ENCODE data around the gene PYDC2.
"Not testable (repeated sequence)": the region's sequence is repeated elsewhere in the genome, so short reads cannot be mapped to it uniquely, and the experiment has no call there.

PYDC2 gene

DNA sequence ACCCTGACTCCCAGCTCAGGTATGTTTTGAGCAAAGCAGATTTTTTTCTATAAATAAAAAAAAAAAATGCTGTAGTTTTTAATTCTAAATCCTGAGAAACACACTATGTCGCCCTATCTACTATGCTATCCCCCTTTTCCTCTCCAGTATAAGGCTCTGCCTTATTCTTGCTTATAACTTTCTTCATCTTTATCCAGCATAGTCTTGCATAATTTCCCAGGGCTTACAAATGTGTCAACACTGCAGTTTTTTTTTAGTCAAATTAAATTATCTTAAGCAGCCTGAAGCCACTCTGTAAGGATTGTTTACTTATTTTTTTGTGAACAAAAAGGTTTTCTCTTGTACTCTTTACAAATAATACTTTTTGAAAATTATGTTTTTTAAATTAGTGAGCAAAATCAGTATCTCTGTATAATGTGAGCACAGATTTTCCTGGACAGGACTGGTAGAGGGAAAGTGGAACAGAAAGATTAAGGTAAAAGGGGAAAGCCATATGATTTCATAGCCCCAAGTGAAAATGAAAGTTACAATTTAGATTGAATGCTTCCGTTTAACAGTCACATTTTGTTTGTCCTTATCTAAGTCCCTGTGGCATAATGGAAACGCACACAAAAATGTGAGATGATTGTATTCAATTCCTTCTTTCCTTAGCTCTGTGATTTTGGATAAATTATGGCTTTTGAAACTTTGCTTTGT, 5.6 kb upstream of the PYDC2 start:
- no peak for DNase-seq (ENCODE audit: low read depth)
- H3K4me3 ChIP-seq (ENCODE audit: low read depth, low read length), result no peak overlapping the region
- TF ChIP-seq, protein P1, sequence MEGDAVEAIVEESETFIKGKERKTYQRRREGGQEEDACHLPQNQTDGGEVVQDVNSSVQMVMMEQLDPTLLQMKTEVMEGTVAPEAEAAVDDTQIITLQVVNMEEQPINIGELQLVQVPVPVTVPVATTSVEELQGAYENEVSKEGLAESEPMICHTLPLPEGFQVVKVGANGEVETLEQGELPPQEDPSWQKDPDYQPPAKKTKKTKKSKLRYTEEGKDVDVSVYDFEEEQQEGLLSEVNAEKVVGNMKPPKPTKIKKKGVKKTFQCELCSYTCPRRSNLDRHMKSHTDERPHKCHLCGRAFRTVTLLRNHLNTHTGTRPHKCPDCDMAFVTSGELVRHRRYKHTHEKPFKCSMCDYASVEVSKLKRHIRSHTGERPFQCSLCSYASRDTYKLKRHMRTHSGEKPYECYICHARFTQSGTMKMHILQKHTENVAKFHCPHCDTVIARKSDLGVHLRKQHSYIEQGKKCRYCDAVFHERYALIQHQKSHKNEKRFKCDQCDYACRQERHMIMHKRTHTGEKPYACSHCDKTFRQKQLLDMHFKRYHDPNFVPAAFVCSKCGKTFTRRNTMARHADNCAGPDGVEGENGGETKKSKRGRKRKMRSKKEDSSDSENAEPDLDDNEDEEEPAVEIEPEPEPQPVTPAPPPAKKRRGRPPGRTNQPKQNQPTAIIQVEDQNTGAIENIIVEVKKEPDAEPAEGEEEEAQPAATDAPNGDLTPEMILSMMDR (conservative IDR thresholded peaks at IDR 0.05; ENCODE audit: low read depth, low read length), result no peak

DNA sequence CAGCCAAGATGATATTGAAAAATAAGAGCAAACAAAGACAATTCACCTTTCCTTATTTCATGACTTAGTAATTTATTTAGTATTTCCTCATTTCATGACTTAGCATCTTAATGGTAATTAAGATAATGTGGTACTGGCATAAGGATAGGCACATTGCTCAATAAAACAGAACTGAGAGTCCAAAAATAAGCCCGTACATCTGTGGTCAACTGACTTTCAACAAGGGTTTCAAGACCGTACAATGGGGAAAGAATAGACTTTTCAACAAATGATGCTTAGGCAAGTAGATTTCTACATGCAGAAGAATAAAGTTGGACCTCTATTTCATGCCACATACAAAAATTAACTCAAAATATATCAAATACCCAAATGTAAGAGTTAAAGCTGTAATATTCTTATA, 603 bp upstream of the PYDC2 start:
- no peak for DNase-seq (ENCODE audit: low read depth)
- H3K4me3 ChIP-seq (ENCODE audit: low read depth, low read length), result no peak overlapping the region
- TF ChIP-seq, protein P1 (conservative IDR thresholded peaks at IDR 0.05; ENCODE audit: low read depth, low read length), result no peak

DNA sequence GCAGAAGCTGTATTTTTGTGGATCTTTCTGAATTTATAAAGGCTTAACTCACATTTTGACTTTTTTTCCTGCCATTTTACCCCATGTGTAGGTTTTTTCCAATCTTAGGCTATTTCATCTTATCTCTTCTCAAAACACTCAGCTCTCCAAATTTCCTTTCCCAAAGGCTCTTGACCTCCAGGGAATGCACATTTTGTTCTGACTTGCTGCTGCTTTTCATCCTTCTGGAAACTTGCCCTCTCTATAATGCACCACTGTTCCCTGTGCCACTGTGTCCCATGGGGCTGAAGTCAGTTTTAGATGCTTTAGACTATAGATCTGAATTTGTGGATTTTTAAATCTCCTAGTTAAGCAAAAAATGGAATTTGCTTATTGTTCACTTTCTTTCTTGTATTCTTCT, 9.1 kb downstream of the PYDC2 start:
- no peak for DNase-seq (ENCODE audit: low read depth)
- TF ChIP-seq, protein P1 (conservative IDR thresholded peaks at IDR 0.05; ENCODE audit: low read depth, low read length), result no peak
- no peak overlapping the region for H3K4me3 ChIP-seq (ENCODE audit: low read depth, low read length)

DNA sequence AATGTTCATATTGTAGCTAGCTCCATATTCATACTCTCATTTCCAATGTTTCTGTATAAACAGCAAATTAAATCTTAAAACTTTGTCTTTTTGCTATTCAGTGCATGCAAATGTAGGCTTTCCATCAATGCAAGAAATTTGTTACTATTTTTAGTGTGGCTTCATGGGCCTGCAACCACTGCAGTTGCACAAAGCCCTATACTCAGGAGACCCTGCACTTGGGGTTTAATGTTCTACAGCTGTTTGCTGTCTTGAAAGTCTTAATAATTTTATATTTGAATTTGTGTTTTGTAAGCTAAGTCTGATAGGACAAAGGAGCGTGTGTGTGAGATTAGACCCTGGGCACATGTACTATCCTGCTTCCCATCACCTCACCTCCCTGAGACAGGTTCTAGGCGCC, 9.6 kb downstream of the PYDC2 start:
- TF ChIP-seq, protein P1 (conservative IDR thresholded peaks at IDR 0.05; ENCODE audit: low read depth, low read length), result no peak
- no peak overlapping the region for H3K4me3 ChIP-seq (ENCODE audit: low read depth, low read length)
- no peak for DNase-seq (ENCODE audit: low read depth)

DNA sequence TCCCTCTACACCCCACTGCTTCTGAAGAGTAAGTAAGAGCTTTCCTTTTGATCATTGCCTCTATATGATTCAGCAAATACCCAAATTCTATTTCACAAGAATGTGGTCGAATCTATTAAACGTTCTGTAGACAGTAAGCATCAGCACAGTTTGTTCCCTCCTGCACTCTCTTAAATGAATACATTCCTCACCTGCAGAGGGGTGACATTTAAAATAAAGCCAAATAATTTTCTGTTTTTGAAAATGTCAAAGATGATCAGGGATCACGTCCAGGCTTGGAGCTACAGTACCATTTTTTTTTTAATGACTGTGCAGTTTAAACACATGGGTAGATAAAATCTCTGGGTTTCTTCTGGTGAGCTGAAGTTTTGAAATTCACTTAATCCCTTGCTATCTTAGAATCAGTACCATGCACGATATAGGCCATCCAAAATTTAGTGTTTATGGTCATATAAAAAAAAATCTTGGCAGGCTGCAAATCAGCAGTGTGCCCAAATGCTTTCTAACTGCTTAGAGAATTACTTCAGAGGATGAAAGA, 12.8 kb downstream of the PYDC2 start:
- no peak overlapping the region for H3K4me3 ChIP-seq (ENCODE audit: low read depth, low read length)
- DNase-seq (ENCODE audit: low read depth), result no peak
- TF ChIP-seq, protein P1 (conservative IDR thresholded peaks at IDR 0.05; ENCODE audit: low read depth, low read length), result no peak

DNA sequence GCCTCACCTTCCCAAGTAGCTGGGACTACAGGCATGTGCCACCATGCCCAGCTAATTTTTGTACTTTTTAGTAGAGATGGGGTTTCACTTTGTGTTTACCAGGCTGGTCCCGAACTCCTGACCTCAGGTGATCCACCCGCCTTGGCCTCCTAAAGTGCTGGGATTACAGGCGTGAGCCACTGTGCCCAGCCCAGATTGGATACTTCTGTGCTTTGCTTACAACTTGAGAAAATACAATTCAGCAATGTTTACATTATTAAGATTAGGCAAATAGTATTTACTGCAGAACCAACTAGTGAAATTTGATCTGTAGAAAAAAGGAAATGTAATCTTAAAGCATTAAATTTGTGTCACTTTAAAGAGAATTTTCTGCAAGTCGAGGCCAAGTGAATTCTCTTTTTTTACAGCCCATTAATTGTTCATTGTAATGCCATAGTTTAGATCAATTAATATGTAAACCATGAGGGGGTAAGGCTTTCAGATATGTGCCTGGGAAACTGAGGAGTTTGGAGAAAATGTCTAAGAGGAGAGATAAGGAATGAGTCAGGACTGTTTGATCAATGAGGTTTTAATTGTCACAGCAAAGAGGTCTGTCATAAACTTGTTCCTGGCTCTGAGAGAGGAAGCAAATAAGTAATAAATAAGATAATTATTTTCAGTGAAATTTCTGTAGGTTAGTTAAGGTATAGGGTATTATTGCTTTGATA, 15.3 kb downstream of the PYDC2 start:
- DNase-seq (ENCODE audit: low read depth), result no peak
- TF ChIP-seq, protein P1 (conservative IDR thresholded peaks at IDR 0.05; ENCODE audit: low read depth, low read length), result no peak
- no peak overlapping the region for H3K4me3 ChIP-seq (ENCODE audit: low read depth, low read length)

DNA sequence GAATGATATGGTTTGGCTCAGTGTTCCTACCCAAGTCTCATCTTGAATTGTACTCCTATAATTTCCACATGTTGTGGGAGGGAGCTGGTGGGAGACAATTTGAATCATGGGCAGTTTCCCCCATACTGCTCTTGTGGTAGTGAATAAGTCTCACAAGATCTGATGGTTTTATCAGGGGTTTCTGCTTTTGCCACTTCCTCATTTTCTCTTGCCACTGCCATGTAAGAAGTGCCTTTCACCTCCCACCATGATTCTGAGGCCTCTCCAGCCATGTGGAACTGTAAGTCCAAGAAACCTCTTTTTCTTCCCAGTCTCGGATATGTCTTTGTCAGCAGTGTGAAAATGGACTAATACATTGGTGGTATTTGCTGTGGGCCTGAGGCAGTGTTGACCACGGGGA, 23.0 kb downstream of the PYDC2 start:
- H3K4me3 ChIP-seq (ENCODE audit: low read depth, low read length); DNase-seq (ENCODE audit: low read depth): not testable (repeated sequence)

All from choroid plexus epithelial cell (primary cell).